NK-92 treated with Interleukin-12 subunit alpha and Interleukin-12 subunit beta, amount 100 ng/mL, for 24 hours (cell line): ENCODE data around the gene SMIM35.

Experiments
- DNase-seq: peaks from one replicate; lab custom pipeline; 2025; lab: John Stamatoyannopoulos, UW

SMIM35 gene

GRCh38 chr11:118002541-118003423, 84.0 kb downstream of the SMIM35 start:
- peak; percentile 50 for DNase-seq

GRCh38 chr11:118002010-118002540, 84.7 kb downstream of the SMIM35 start:
- no peak for DNase-seq

GRCh38 chr11:118001494-118001971, 85.2 kb downstream of the SMIM35 start:
- no peak for DNase-seq

- no peak for DNase-seq
Measured at GRCh38 chr11:118000850-118001228, 85.9 kb downstream of the SMIM35 start.

- DNase-seq = no peak
Measured at GRCh38 chr11:118000067-118000849, 86.5 kb downstream of the SMIM35 start.

GRCh38 chr11:117999354-117999993, 87.3 kb downstream of the SMIM35 start:
- no peak for DNase-seq

GRCh38 chr11:117998664-117999353, 88.0 kb downstream of the SMIM35 start:
- DNase-seq = no peak

- no peak for DNase-seq
Measured at GRCh38 chr11:117997823-117998579, 88.8 kb downstream of the SMIM35 start.

- no peak for DNase-seq
Measured at GRCh38 chr11:117997406-117997805, 89.4 kb downstream of the SMIM35 start.

GRCh38 chr11:117996058-117996457, 90.7 kb downstream of the SMIM35 start:
- DNase-seq = no peak

- no peak for DNase-seq
Measured at GRCh38 chr11:117995472-117995871, 91.3 kb downstream of the SMIM35 start.

- no peak for DNase-seq
Measured at GRCh38 chr11:117993988-117994745, 92.6 kb downstream of the SMIM35 start.

- no peak for DNase-seq
Measured at GRCh38 chr11:117992620-117993019, 94.1 kb downstream of the SMIM35 start.

- no peak for DNase-seq
Measured at GRCh38 chr11:117992136-117992535, 94.6 kb downstream of the SMIM35 start.

GRCh38 chr11:117989351-117990102, 97.2 kb downstream of the SMIM35 start:
- DNase-seq = no peak

GRCh38 chr11:117986981-117987574, 99.7 kb downstream of the SMIM35 start:
- peak; percentile 56 for DNase-seq

- DNase-seq = peak; percentile 87
Measured at GRCh38 chr11:117985953-117986887, 100.5 kb downstream of the SMIM35 start, which contains the start of gene IL10RA. IL10RA (plus strand) TSS chr11:117986394; CDS start chr11:117986468, 74 bp downstream.

GRCh38 chr11:117984476-117984875, 102.3 kb downstream of the SMIM35 start:
- DNase-seq = no peak
